HUES48 (cell line): Measurements from ENCODE around the gene ANKRD18A.

Experiments used
- H3K27ac ChIP-seq: one replicate; pipeline ENCODE4 v1.7.0; 2013; ENCODE audit warnings: low read depth, low read length, inconsistent platforms
- H3K27me3 ChIP-seq: 2 replicates; pipeline ENCODE4 v1.6.1; 2013; ENCODE audit warnings: mild to moderate bottlenecking, low read length; ENCODE audit not compliant: control insufficient read depth, insufficient read depth
- H3K36me3 ChIP-seq: 2 replicates; pipeline ENCODE4 v1.6.1; 2013; ENCODE audit warnings: low read length; ENCODE audit not compliant: control insufficient read depth, insufficient read depth
- H3K4me1 ChIP-seq: 2 replicates; pipeline ENCODE4 v1.6.1; 2013; ENCODE audit warnings: mild to moderate bottlenecking, low read length; ENCODE audit not compliant: control insufficient read depth, insufficient read depth
- H3K4me3 ChIP-seq: 2 replicates; pipeline ENCODE4 v1.5.1; 2013; ENCODE audit warnings: mild to moderate bottlenecking, low read depth, low read length
- H3K9ac ChIP-seq: 2 replicates; pipeline ENCODE4 v1.6.1; 2013; ENCODE audit warnings: mild to moderate bottlenecking, low read depth, low read length, moderate library complexity
- H3K9me3 ChIP-seq: 2 replicates; pipeline ENCODE4 v1.6.1; 2013; ENCODE audit warnings: low read length; ENCODE audit not compliant: control insufficient read depth, insufficient read depth

Gene ANKRD18A

GRCh38 chr9:38644601-38645000 is 24.2 kb upstream of the ANKRD18A start:
- Histone ChIP-seq H3K4me3 (no peak overlapping the region), H3K4me1 (no peaks in the 10 kb centered on the region; the same call in 1 of the 2 replicates), H3K27me3 (no peaks in the 10 kb centered on the region), H3K27ac (no peak overlapping the region), H3K36me3 (no peaks in the 10 kb centered on the region), H3K9me3 (no peaks in the 10 kb centered on the region), H3K9ac (no peak overlapping the region)

GRCh38 chr9:38643815-38644173 is 23.4 kb upstream of the ANKRD18A start:
- Histone ChIP-seq H3K9ac (no peak overlapping the region), H3K4me1 (no peaks in the 10 kb centered on the region; the same call in 1 of the 2 replicates), H3K36me3 (no peaks in the 10 kb centered on the region), H3K27ac (no peak overlapping the region), H3K27me3 (no peaks in the 10 kb centered on the region), H3K4me3 (no peak overlapping the region), H3K9me3 (no peaks in the 10 kb centered on the region)

GRCh38 chr9:38642951-38643814 is 22.8 kb upstream of the ANKRD18A start:
- Histone ChIP-seq H3K27me3 (no peaks in the 10 kb centered on the region), H3K9me3 (no peaks in the 10 kb centered on the region), H3K36me3 (no peaks in the 10 kb centered on the region), H3K4me3 (no peak overlapping the region), H3K27ac (no peak overlapping the region), H3K4me1 (no peaks in the 10 kb centered on the region; the same call in 1 of the 2 replicates), H3K9ac (no peak overlapping the region)

GRCh38 chr9:38641985-38642864 is 21.8 kb upstream of the ANKRD18A start:
- H3K27ac ChIP-seq: no peak overlapping the region
- H3K4me3 ChIP-seq: no peak overlapping the region
- no peaks in the 10 kb centered on the region; the same call in 1 of the 2 replicates for H3K4me1 ChIP-seq
- H3K9ac ChIP-seq: no peak overlapping the region
- H3K36me3 ChIP-seq: no peaks in the 10 kb centered on the region
- no peaks in the 10 kb centered on the region for H3K27me3 ChIP-seq
- H3K9me3 ChIP-seq: no peaks in the 10 kb centered on the region

- Histone ChIP-seq H3K36me3 (no peaks in the 10 kb centered on the region), H3K4me1 (no peaks in the 10 kb centered on the region; the same call in 1 of the 2 replicates), H3K27ac (no peak overlapping the region), H3K4me3 (no peak overlapping the region), H3K9me3 (no peaks in the 10 kb centered on the region), H3K9ac (no peak overlapping the region), H3K27me3 (no peaks in the 10 kb centered on the region)
Measured at GRCh38 chr9:38641142-38641541, 20.7 kb upstream of the ANKRD18A start.

GRCh38 chr9:38639577-38639940 is 19.2 kb upstream of the ANKRD18A start:
- H3K9me3 ChIP-seq: no peaks in the 10 kb centered on the region
- H3K36me3 ChIP-seq: no peaks in the 10 kb centered on the region
- H3K9ac ChIP-seq: no peak overlapping the region
- no peak overlapping the region for H3K27ac ChIP-seq
- no peak overlapping the region for H3K4me3 ChIP-seq
- H3K27me3 ChIP-seq: no peaks in the 10 kb centered on the region
- H3K4me1 ChIP-seq: no peaks in the 10 kb centered on the region; the same call in 1 of the 2 replicates

- Histone ChIP-seq H3K4me3 (no peak overlapping the region), H3K9ac (no peak overlapping the region), H3K27ac (no peak overlapping the region), H3K27me3 (no peaks in the 10 kb centered on the region), H3K9me3 (no peaks in the 10 kb centered on the region), H3K4me1 (no peaks in the 10 kb centered on the region; the same call in 1 of the 2 replicates), H3K36me3 (no peaks in the 10 kb centered on the region)
Measured at GRCh38 chr9:38638881-38639576, 18.6 kb upstream of the ANKRD18A start.

- Histone ChIP-seq H3K36me3 (no peaks in the 10 kb centered on the region), H3K9me3 (no peaks in the 10 kb centered on the region), H3K4me1 (no peaks in the 10 kb centered on the region), H3K4me3 (no peak overlapping the region), H3K27me3 (no peaks in the 10 kb centered on the region), H3K27ac (no peak overlapping the region), H3K9ac (no peak overlapping the region)
Measured at GRCh38 chr9:38634315-38634714, 13.9 kb upstream of the ANKRD18A start.

- H3K36me3 ChIP-seq: no peaks in the 10 kb centered on the region
- no peak overlapping the region for H3K9ac ChIP-seq
- H3K27ac ChIP-seq: no peak overlapping the region
- H3K4me1 ChIP-seq: no peaks in the 10 kb centered on the region
- H3K9me3 ChIP-seq: no peaks in the 10 kb centered on the region
- no peak overlapping the region for H3K4me3 ChIP-seq
- no peaks in the 10 kb centered on the region for H3K27me3 ChIP-seq
Measured at GRCh38 chr9:38629511-38629910, 9.1 kb upstream of the ANKRD18A start.

- Histone ChIP-seq H3K27me3 (peaks cover 26% of the 10 kb centered on the region), H3K4me1 (peaks cover 8% of the 10 kb centered on the region; the same call in 1 of the 2 replicates), H3K27ac (no peak overlapping the region), H3K9me3 (peaks cover 8% of the 10 kb centered on the region), H3K9ac (no peak overlapping the region), H3K4me3 (no peak overlapping the region), H3K36me3 (no peaks in the 10 kb centered on the region)
Measured at GRCh38 chr9:38626006-38626405, 5.6 kb upstream of the ANKRD18A start.
